ENCODE measurements around the gene P4HA3.

P4HA3 gene

DNA sequence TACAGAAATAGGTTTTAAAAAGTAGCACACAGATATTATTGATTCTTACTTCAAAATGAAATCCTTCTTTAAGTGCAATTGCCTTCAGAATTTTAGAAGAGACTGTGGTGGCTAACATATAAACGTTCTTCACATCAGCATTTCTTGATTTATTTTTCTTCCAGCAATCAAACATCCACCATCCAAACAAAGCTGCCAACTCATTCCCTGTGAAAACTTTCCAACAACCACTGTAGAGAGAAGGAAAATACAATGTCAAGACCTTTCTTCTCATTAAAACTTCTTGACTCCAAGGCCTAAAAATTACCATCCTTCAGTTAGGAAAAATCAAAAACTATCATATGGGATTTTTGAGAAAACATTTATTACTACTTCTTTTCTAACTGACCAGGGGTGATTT, 34.0 kb upstream of the P4HA3 start:
- H3K9me3 ChIP-seq (ENCODE audit: severe bottlenecking): no peaks in the 10 kb centered on the region
- H3K27me3 ChIP-seq (ENCODE audit: insufficient read depth, poor library complexity, severe bottlenecking): no peaks in the 10 kb centered on the region
- no peak for ATAC-seq (ENCODE audit: low read depth)
- H3K36me3 ChIP-seq (ENCODE audit: low read depth): no peaks in the 10 kb centered on the region; the same call in 1 of the 2 replicates
- no peak for TF ChIP-seq CTCF (IDR thresholded peaks at IDR 0.05; ENCODE audit: poor library complexity, severe bottlenecking)
- H3K4me1 ChIP-seq (ENCODE audit: insufficient read depth, poor library complexity, severe bottlenecking): no peaks in the 10 kb centered on the region
- no peak overlapping the region for H3K27ac ChIP-seq (ENCODE audit: poor library complexity, severe bottlenecking)
- no peak for DNase-seq (ENCODE audit: low spot score)
- H3K4me3 ChIP-seq (ENCODE audit: severe bottlenecking): no peak overlapping the region

DNA sequence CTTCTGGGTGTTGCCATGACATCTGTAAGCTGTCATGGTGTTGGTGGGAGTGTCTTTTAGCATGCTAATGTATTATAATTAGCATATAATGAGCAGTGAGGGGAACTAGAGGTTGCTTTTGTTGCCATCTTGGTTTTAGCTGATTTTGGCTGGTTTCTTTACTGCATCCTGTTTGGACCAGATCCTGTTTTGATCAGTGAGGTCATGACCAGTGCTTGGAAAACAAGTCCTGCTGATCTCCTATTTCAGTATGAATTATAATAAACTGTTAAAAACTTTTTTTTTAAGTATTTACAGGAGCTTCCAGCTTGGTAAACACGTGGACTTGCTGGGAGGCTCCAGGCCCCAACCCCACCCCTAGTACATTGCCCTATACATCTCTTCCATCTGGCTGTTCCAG, 30.5 kb upstream of the P4HA3 start:
- no peaks in the 10 kb centered on the region for H3K36me3 ChIP-seq (ENCODE audit: low read depth)

GRCh38 chr11:74339619-74340018, 28.2 kb upstream of the P4HA3 start:
- ATAC-seq (ENCODE audit: low read depth) (no peak), DNase-seq (ENCODE audit: low spot score) (no peak)
- TF ChIP-seq CTCF (IDR thresholded peaks at IDR 0.05; ENCODE audit: poor library complexity, severe bottlenecking): no peak
- Histone ChIP-seq H3K27ac (ENCODE audit: poor library complexity, severe bottlenecking) (no peak overlapping the region), H3K4me1 (ENCODE audit: insufficient read depth, poor library complexity, severe bottlenecking) (no peaks in the 10 kb centered on the region), H3K4me3 (ENCODE audit: severe bottlenecking) (no peak overlapping the region), H3K27me3 (ENCODE audit: insufficient read depth, poor library complexity, severe bottlenecking) (no peaks in the 10 kb centered on the region), H3K36me3 (ENCODE audit: low read depth) (no peaks in the 10 kb centered on the region), H3K9me3 (ENCODE audit: severe bottlenecking) (no peaks in the 10 kb centered on the region)

More for the DNA sequence above, 30.5 kb upstream of the P4HA3 start:
- DNase-seq (ENCODE audit: low spot score) (no peak), ATAC-seq (ENCODE audit: low read depth) (no peak)
- Histone ChIP-seq H3K4me1 (ENCODE audit: insufficient read depth, poor library complexity, severe bottlenecking) (no peaks in the 10 kb centered on the region), H3K4me3 (ENCODE audit: severe bottlenecking) (no peak overlapping the region), H3K27me3 (ENCODE audit: insufficient read depth, poor library complexity, severe bottlenecking) (no peaks in the 10 kb centered on the region), H3K27ac (ENCODE audit: poor library complexity, severe bottlenecking) (no peak overlapping the region), H3K9me3 (ENCODE audit: severe bottlenecking) (no peaks in the 10 kb centered on the region)
- TF ChIP-seq CTCF (IDR thresholded peaks at IDR 0.05; ENCODE audit: poor library complexity, severe bottlenecking): no peak

DNA sequence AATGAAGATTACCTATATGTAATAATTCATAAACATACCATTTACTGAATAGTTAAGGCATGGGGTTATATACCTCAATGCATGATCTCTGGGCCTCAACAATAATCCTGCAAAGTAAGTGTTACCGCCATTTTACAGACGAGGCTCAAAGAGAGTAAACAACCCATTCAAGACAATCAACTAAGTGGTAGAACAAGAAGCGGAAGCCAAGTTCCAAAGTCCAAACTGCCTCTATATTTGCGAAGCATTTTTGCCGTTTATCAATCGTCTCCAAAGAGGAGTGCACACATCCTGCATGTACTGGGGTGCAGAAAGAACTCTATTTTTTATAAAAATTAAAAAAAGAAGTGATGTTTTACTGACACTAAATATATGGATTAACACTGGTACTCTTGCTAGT, 27.5 kb upstream of the P4HA3 start:
- no peak for TF ChIP-seq CTCF (IDR thresholded peaks at IDR 0.05; ENCODE audit: poor library complexity, severe bottlenecking)
- no peak for DNase-seq (ENCODE audit: low spot score)
- no peak overlapping the region for H3K4me3 ChIP-seq (ENCODE audit: severe bottlenecking)
- no peaks in the 10 kb centered on the region for H3K36me3 ChIP-seq (ENCODE audit: low read depth)
- no peaks in the 10 kb centered on the region for H3K4me1 ChIP-seq (ENCODE audit: insufficient read depth, poor library complexity, severe bottlenecking)
- H3K9me3 ChIP-seq (ENCODE audit: severe bottlenecking): no peaks in the 10 kb centered on the region
- H3K27ac ChIP-seq (ENCODE audit: poor library complexity, severe bottlenecking): no peak overlapping the region
- H3K27me3 ChIP-seq (ENCODE audit: insufficient read depth, poor library complexity, severe bottlenecking): no peaks in the 10 kb centered on the region
- no peak for ATAC-seq (ENCODE audit: low read depth)

- Histone ChIP-seq H3K4me3 (ENCODE audit: severe bottlenecking) (no peak overlapping the region), H3K36me3 (ENCODE audit: low read depth) (no peaks in the 10 kb centered on the region), H3K27ac (ENCODE audit: poor library complexity, severe bottlenecking) (no peak overlapping the region), H3K27me3 (ENCODE audit: insufficient read depth, poor library complexity, severe bottlenecking) (no peaks in the 10 kb centered on the region), H3K4me1 (ENCODE audit: insufficient read depth, poor library complexity, severe bottlenecking) (peaks cover 6% of the 10 kb centered on the region), H3K9me3 (ENCODE audit: severe bottlenecking) (no peaks in the 10 kb centered on the region)
- ATAC-seq (ENCODE audit: low read depth) (no peak), DNase-seq (ENCODE audit: low spot score) (no peak)
- no peak for TF ChIP-seq CTCF (IDR thresholded peaks at IDR 0.05; ENCODE audit: poor library complexity, severe bottlenecking)
These were observed 21.8 kb upstream of the P4HA3 start for GRCh38 chr11:74333193-74333592.

Measured in RWPE2 (cell line).